HepG2 (cell line): Measurements from ENCODE around the gene PROX1. TPM values are rescaled to one million over a fixed set of nuclear protein-coding genes. Genes with fewer than 3 reads are reported as not detected.

Experiments used
- ATAC-seq: fragments of 200-7000 bp; cut with Tn5 transposase; 3 replicates; pipeline ENCODE4 v1.9.1; 2020; ENCODE audit warnings: mild to moderate bottlenecking, moderate library complexity
- BruUV-seq: library from RNA; stranded (reverse); fragments of 400-500 nt; replicated peaks from 2 replicates; lab custom pipeline; 2021; lab: Mats Ljungman, UMichigan
- CTCF ChIA-PET: fragments of 300-600 bp; formaldehyde crosslinking; extraction: SDS; loops from one replicate; lab custom pipeline; 2021; ENCODE audit warnings: low total read pairs, inconsistent platforms, low intra/inter-chr PET ratio; lab: Yijun Ruan, JAX
- POLR2A ChIA-PET: fragments of 350-600 bp; sonication (Branson Sonifier 250); formaldehyde crosslinking; loops from one replicate; lab custom pipeline; 2020; ENCODE audit warnings: antibody characterized with exemption, inconsistent platforms; lab: Yijun Ruan, JAX
- DNase-seq: peaks from one replicate; pipeline ENCODE4 v3.0.0-alpha.2; 2015; ENCODE audit warnings: low spot score
- FAIRE-seq: peaks from 3 replicates; lab custom pipeline; 2011; peaks lifted over from hg19 to GRCh38; lab: Jason Lieb, UNC
- H2AFZ ChIP-seq: one replicate; pipeline ENCODE4 v1.6.1; 2011; ENCODE audit warnings: low read length, inconsistent platforms
- H3K27ac ChIP-seq: fragments of 300-600 bp; 3 replicates; pipeline ENCODE4 v1.8.0; 2011; ENCODE audit warnings: mixed run types, mild to moderate bottlenecking, mixed read lengths, low read length, inconsistent platforms; ENCODE audit not compliant: insufficient read depth; ENCODE audit errors: extremely low read length
- H3K27me3 ChIP-seq, 2 experiments: fragments of 200-600 bp in 1 of 2; 2 replicates in 1 of 2; 3 replicates in 1 of 2; pipeline versions ENCODE4 v1.6.0 to v1.8.0; 2011; ENCODE audit warnings: low read length in 2 of 2, mild to moderate bottlenecking in 2 of 2, moderate library complexity in 2 of 2, inconsistent platforms in 1 of 2; ENCODE audit not compliant: insufficient read depth in 2 of 2, control insufficient read depth in 1 of 2
- H3K36me3 ChIP-seq, 2 experiments: fragments of 200-600 bp in 1 of 2; replicated peaks in 1 of 2; 2 replicates in 1 of 2; 3 replicates in 1 of 2; pipeline versions ENCODE4 v1.5.1 to v1.8.0; 2011; ENCODE audit warnings: low read length in 2 of 2, inconsistent platforms in 1 of 2; ENCODE audit not compliant: insufficient read depth in 2 of 2, control insufficient read depth in 1 of 2
- H3K4me1 ChIP-seq: 2 replicates; pipeline ENCODE4 v1.5.1; 2012; ENCODE audit warnings: low read length, inconsistent platforms; ENCODE audit not compliant: insufficient read depth
- H3K4me2 ChIP-seq: 2 replicates; pipeline ENCODE4 v1.6.0; 2011; ENCODE audit warnings: low read depth, low read length, inconsistent platforms
- H3K4me3 ChIP-seq, 3 experiments: fragments of 200-600 bp in 1 of 3; sonication (generic), shearing (Covaris generic) in 1 of 3; replicated peaks in 1 of 3; 2 replicates each; pipeline ENCODE4 v1.5.1; 2011 to 2016; ENCODE audit warnings: low read length in 3 of 3, inconsistent platforms in 2 of 3, low read depth in 2 of 3, mild to moderate bottlenecking in 2 of 3, control low read depth in 1 of 3, mixed read lengths in 1 of 3; ENCODE audit not compliant: insufficient read depth in 1 of 3
- H3K79me2 ChIP-seq: one replicate; pipeline ENCODE4 v1.6.1; 2011; ENCODE audit warnings: low read length, inconsistent platforms; ENCODE audit not compliant: insufficient read depth
- H3K9ac ChIP-seq: 2 replicates; pipeline ENCODE4 v1.6.0; 2011; ENCODE audit warnings: mild to moderate bottlenecking, low read depth, low read length, inconsistent platforms; ENCODE audit not compliant: insufficient read depth
- H3K9me3 ChIP-seq: 2 replicates; pipeline ENCODE4 v1.5.1; 2012; ENCODE audit warnings: mild to moderate bottlenecking, low read length
- H4K20me1 ChIP-seq: 2 replicates; pipeline ENCODE4 v1.6.0; 2011; ENCODE audit warnings: inconsistent platforms, mild to moderate bottlenecking, low read length, moderate library complexity; ENCODE audit not compliant: insufficient read depth
- CREM ChIP-seq, 2 experiments: sonication (generic) in 1 of 2; formaldehyde crosslinking in 1 of 2; IDR thresholded peaks; 2 replicates each; pipeline versions ENCODE4 v1.4.0 to v1.6.1; 2016 to 2020; ENCODE audit warnings: antibody characterized with exemption in 1 of 2, mild to moderate bottlenecking in 1 of 2, missing genetic modification reagents in 1 of 2
- FIP1L1 ChIP-seq: fragments of 200-400 bp; formaldehyde crosslinking; IDR thresholded peaks from 2 replicates; pipeline ENCODE4 v1.6.1; 2018; ENCODE audit warnings: low read depth, mild to moderate bottlenecking, low read length, moderate library complexity, borderline replicate concordance; ENCODE audit not compliant: insufficient read depth
- KDM4B ChIP-seq: sonication (generic); formaldehyde crosslinking; IDR thresholded peaks from 2 replicates; pipeline ENCODE4 v1.4.0; 2020; ENCODE audit warnings: missing genetic modification reagents
- NFE2L1 ChIP-seq: sonication (generic); formaldehyde crosslinking; IDR thresholded peaks from 2 replicates; pipeline ENCODE4 v1.4.0; 2020; ENCODE audit warnings: missing genetic modification reagents, mild to moderate bottlenecking, borderline replicate concordance
- NFKB2 ChIP-seq: sonication (generic); formaldehyde crosslinking; IDR thresholded peaks from 2 replicates; pipeline ENCODE4 v1.4.0; 2020; ENCODE audit warnings: missing genetic modification reagents, borderline replicate concordance
- NFYB ChIP-seq: sonication (generic); formaldehyde crosslinking; IDR thresholded peaks from 2 replicates; pipeline ENCODE4 v1.4.0; 2020; ENCODE audit warnings: missing genetic modification reagents
- ZNF770 ChIP-seq: sonication (generic); formaldehyde crosslinking; IDR thresholded peaks from 2 replicates; pipeline ENCODE4 v1.5.0; 2020; ENCODE audit warnings: mild to moderate bottlenecking, missing genetic modification reagents
- ZNF879 ChIP-seq: sonication (generic); formaldehyde crosslinking; IDR thresholded peaks from 2 replicates; pipeline ENCODE4 v1.8.1; 2023; ENCODE audit warnings: missing genetic modification reagents
- WGBS: methylation state at CpG from one replicate; pipeline ENCODE4 v1.1.6; 2017; ENCODE audit warnings: low lambda C conversion rate; 5-methylcytosine and 5-hydroxymethylcytosine counted together
- in situ Hi-C: cut with HindIII; loops from 2 replicates; pipeline ENCODE4 v1.10.0; 2017; ENCODE audit warnings: low pct_unique_long_range_greater_than_20kb; ENCODE audit not compliant: extremely low pct_ligation_motif_present
- intact Hi-C: fragments of 100-400 bp; cut with micrococcal nuclease; formaldehyde crosslinking; loops from one replicate; pipeline ENCODE4 v1.10.0; 2022; ENCODE audit not compliant: unreplicated experiment
- polyA plus RNA-seq, 8 experiments: library from polyadenylated mRNA; depleted of rRNA in 3 of 8; stranded (reverse) in 7 of 8; unstranded in 1 of 8; fragments of >200 nt; fragmentation: Illumina TruSeq in 4 of 8; extraction: Trizol in 4 of 8; gene quantifications; 2 replicates each; pipeline versions ENCODE4 v1.2.1 to v1.2.3, GENCODE V29; 2011 to 2016; ENCODE audit warnings: low read depth in 4 of 8, missing spikeins in 1 of 8, mixed read lengths in 1 of 8; ENCODE audit not compliant: insufficient read depth in 1 of 8
- total RNA-seq, 5 experiments: library from RNA; depleted of rRNA; stranded (reverse); fragments of >200 nt; fragmentation: Illumina TruSeq; extraction: Trizol; gene quantifications; 2 replicates each; pipeline ENCODE4 v1.2.3, GENCODE V29; 2016; ENCODE audit warnings: low read depth in 1 of 5
- TF ChIP-seq, protein P1 (sequence below): sonication (generic); formaldehyde crosslinking; IDR thresholded peaks from 2 replicates; pipeline ENCODE4 v1.4.0; 2020; ENCODE audit warnings: missing genetic modification reagents

Gene PROX1
- total and polyA plus RNA-seq, 2 of the 13 experiments (the other 11 are each of a cell fraction or from before 2014, with no cell fraction given): 12.3 to 30.2 TPM

- H3K27ac ChIP-seq: no peak overlapping the region
- H4K20me1 ChIP-seq: no peaks in the 10 kb centered on the region
- BruUV-seq: no TSS peak
- intact Hi-C loops (loop anchor here (5.0 to 10.0 kb wide), 2 partner anchors 114 to 884 kb away; no protein-coding TSS in a partner anchor), in situ Hi-C loops (loop anchor here (25.0 kb wide), 1 partner anchor 104 kb away; no protein-coding TSS in a partner anchor)
- peaks cover 40% of the 10 kb centered on the region for H3K79me2 ChIP-seq
- DNase-seq (no peak), FAIRE-seq (no peak), ATAC-seq (no peak)
- H3K27me3 ChIP-seq: no peaks in the 10 kb centered on the region
- no peaks in the 10 kb centered on the region for H3K9me3 ChIP-seq
- POLR2A ChIA-PET: interaction anchor here (1.1 to 1.4 kb wide), 4 partner anchors 15 to 21 kb away, joined by 3 to 4 read pairs (median 3); partner anchors contain the start of gene PROX1
- 100% methylated on average over 3 of the region's 3 CpGs for WGBS
- H3K4me1 ChIP-seq: peaks cover 27% of the 10 kb centered on the region
- no peak overlapping the region for H3K4me2 ChIP-seq
- H3K9ac ChIP-seq: no peak overlapping the region
- H3K4me3 ChIP-seq: no peak overlapping the region
- H3K36me3 ChIP-seq: peaks cover 22 to 85% of the 10 kb centered on the region in 2 experiments
- H2AFZ ChIP-seq: no peak overlapping the region
- CTCF ChIA-PET: no interaction called here
- TF ChIP-seq NFKB2 (CRISPR knock-in tag) (no peak), NFE2L1 (no peak), FIP1L1 (no peak), ZNF770 (no peak), CREM (IDR thresholded peaks at IDR 0.05) (no peak), CREM (CRISPR knock-in tag; IDR thresholded peaks at IDR 0.05) (no peak), ZNF879 (CRISPR knock-in tag) (no peak), KDM4B (CRISPR knock-in tag) (no peak), NFYB (CRISPR knock-in tag) (no peak)
- TF ChIP-seq, protein P1, sequence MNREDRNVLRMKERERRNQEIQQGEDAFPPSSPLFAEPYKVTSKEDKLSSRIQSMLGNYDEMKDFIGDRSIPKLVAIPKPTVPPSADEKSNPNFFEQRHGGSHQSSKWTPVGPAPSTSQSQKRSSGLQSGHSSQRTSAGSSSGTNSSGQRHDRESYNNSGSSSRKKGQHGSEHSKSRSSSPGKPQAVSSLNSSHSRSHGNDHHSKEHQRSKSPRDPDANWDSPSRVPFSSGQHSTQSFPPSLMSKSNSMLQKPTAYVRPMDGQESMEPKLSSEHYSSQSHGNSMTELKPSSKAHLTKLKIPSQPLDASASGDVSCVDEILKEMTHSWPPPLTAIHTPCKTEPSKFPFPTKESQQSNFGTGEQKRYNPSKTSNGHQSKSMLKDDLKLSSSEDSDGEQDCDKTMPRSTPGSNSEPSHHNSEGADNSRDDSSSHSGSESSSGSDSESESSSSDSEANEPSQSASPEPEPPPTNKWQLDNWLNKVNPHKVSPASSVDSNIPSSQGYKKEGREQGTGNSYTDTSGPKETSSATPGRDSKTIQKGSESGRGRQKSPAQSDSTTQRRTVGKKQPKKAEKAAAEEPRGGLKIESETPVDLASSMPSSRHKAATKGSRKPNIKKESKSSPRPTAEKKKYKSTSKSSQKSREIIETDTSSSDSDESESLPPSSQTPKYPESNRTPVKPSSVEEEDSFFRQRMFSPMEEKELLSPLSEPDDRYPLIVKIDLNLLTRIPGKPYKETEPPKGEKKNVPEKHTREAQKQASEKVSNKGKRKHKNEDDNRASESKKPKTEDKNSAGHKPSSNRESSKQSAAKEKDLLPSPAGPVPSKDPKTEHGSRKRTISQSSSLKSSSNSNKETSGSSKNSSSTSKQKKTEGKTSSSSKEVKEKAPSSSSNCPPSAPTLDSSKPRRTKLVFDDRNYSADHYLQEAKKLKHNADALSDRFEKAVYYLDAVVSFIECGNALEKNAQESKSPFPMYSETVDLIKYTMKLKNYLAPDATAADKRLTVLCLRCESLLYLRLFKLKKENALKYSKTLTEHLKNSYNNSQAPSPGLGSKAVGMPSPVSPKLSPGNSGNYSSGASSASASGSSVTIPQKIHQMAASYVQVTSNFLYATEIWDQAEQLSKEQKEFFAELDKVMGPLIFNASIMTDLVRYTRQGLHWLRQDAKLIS: no peak
These were observed 20.6 kb downstream of the PROX1 start for GRCh38 chr1:214008347-214008746.
